22Rv1 (cell line): ENCODE measurements around the gene PPP1R37.

Experiments used
- H3K27ac ChIP-seq: fragments of 450-650 bp; 2 replicates; pipeline ENCODE4 v1.5.1; 2017
- CTCF ChIP-seq: fragments of 450-650 bp; IDR thresholded peaks from 2 replicates; pipeline ENCODE4 v1.5.1; 2017; ENCODE audit warnings: mild to moderate bottlenecking
- ZFX ChIP-seq: fragments of 450-650 bp; IDR thresholded peaks from 2 replicates; pipeline ENCODE4 v1.6.1; 2017; ENCODE audit warnings: antibody characterized with exemption, borderline replicate concordance

Gene PPP1R37

GRCh38 chr19:45096700-45097099 is 3.7 kb downstream of the PPP1R37 start:
- TF ChIP-seq CTCF = no peak
- TF ChIP-seq ZFX = no peak
- no peak overlapping the region for H3K27ac ChIP-seq

- TF ChIP-seq CTCF (no peak), ZFX (no peak)
- no peak overlapping the region for H3K27ac ChIP-seq
Measured at GRCh38 chr19:45097450-45097775, 4.4 kb downstream of the PPP1R37 start.

- TF ChIP-seq CTCF (no peak), ZFX (no peak)
- no peak overlapping the region for H3K27ac ChIP-seq
Measured at GRCh38 chr19:45097776-45098520, 5.0 kb downstream of the PPP1R37 start.

GRCh38 chr19:45098521-45099466 is 5.8 kb downstream of the PPP1R37 start:
- H3K27ac ChIP-seq = no peak overlapping the region
- TF ChIP-seq ZFX (no peak), CTCF (no peak)

- no peak overlapping the region for H3K27ac ChIP-seq
- TF ChIP-seq ZFX (no peak), CTCF (no peak)
Measured at GRCh38 chr19:45099467-45100191, 6.7 kb downstream of the PPP1R37 start.

GRCh38 chr19:45100201-45100600 is 7.2 kb downstream of the PPP1R37 start:
- H3K27ac ChIP-seq = no peak overlapping the region
- no peak for TF ChIP-seq CTCF
- TF ChIP-seq ZFX = no peak

GRCh38 chr19:45100846-45101252 is 7.9 kb downstream of the PPP1R37 start:
- H3K27ac ChIP-seq = no peak overlapping the region
- no peak for TF ChIP-seq ZFX
- TF ChIP-seq CTCF = no peak
